Measurements from ENCODE around the gene AEBP2.

- TF ChIP-seq CTCF (IDR thresholded peaks at IDR 0.05; ENCODE audit: poor library complexity) (no peak), EZH2 (IDR thresholded peaks at IDR 0.05; ENCODE audit: borderline replicate concordance) (no peak), EZH2phosphoT487 (IDR thresholded peaks at IDR 0.05; ENCODE audit: low read depth, severe bottlenecking, unreplicated experiment) (no peak)
These were observed 78.9 kb downstream of the AEBP2 start for GRCh38 chr12:19518209-19518608.
